Hematopoietic multipotent progenitor cell treated with erythropoietin and hydrocortisone succinate and interleukin-3 and kit ligand, for 8 days (in vitro differentiated cells): ENCODE measurements around the gene TMEM79.
A peak's percentile ranks its signal among the peaks of the same experiment; 100 is the strongest.

Experiments
- DNase-seq: peaks from one replicate; pipeline ENCODE4 v3.0.0-alpha.2; 2015

The TMEM79 gene

GRCh38 chr1:156263288-156263655, 20.9 kb upstream of the TMEM79 start:
- DNase-seq: no peak

GRCh38 chr1:156266051-156266450, 18.1 kb upstream of the TMEM79 start:
- DNase-seq: no peak

GRCh38 chr1:156268336-156268735, 15.8 kb upstream of the TMEM79 start:
- no peak for DNase-seq

GRCh38 chr1:156270314-156270713, 13.8 kb upstream of the TMEM79 start:
- DNase-seq: no peak

GRCh38 chr1:156276532-156276931, 7.6 kb upstream of the TMEM79 start:
- no peak for DNase-seq

- no peak for DNase-seq
Measured at GRCh38 chr1:156276966-156277381, 7.2 kb upstream of the TMEM79 start.

- no peak for DNase-seq
Measured at GRCh38 chr1:156279837-156280236, 4.3 kb upstream of the TMEM79 start.

- DNase-seq: peak; percentile 86
Measured at GRCh38 chr1:156281281-156281680, 2.8 kb upstream of the TMEM79 start.

- peak; percentile 65 for DNase-seq
Measured at GRCh38 chr1:156281693-156282478, 2.2 kb upstream of the TMEM79 start.

- DNase-seq: peak; percentile 98
Measured at GRCh38 chr1:156282479-156283222, 1.5 kb upstream of the TMEM79 start, which contains the start of gene SMG5. Gene SMG5, minus strand, starts transcription at chr1:156282825. Its CDS starts 145 bp downstream, at chr1:156282680.

GRCh38 chr1:156283521-156283920, 604 bp upstream of the TMEM79 start:
- DNase-seq: no peak

GRCh38 chr1:156284757-156285156, 632 bp downstream of the TMEM79 start:
- DNase-seq: no peak

- no peak for DNase-seq
Measured at GRCh38 chr1:156285437-156285836, 1.3 kb downstream of the TMEM79 start.

- DNase-seq: no peak
Measured at GRCh38 chr1:156286061-156286460, 1.9 kb downstream of the TMEM79 start.

- DNase-seq: no peak
Measured at GRCh38 chr1:156289857-156290256, 5.7 kb downstream of the TMEM79 start.

GRCh38 chr1:156291226-156292061, 7.3 kb downstream of the TMEM79 start:
- DNase-seq: peak; percentile 81

GRCh38 chr1:156293098-156293434, 8.9 kb downstream of the TMEM79 start:
- DNase-seq: no peak

GRCh38 chr1:156293895-156294294, 9.8 kb downstream of the TMEM79 start:
- DNase-seq: no peak

GRCh38 chr1:156295391-156295947, 11.3 kb downstream of the TMEM79 start, which contains the start of gene GLMP:
Gene GLMP, minus strand, starts transcription at chr1:156295679. Its CDS starts 34 bp downstream, at chr1:156295645.
- DNase-seq: peak; percentile 79

GRCh38 chr1:156298852-156299357, 14.8 kb downstream of the TMEM79 start, which contains the start of gene VHLL:
Gene VHLL, minus strand, starts transcription at chr1:156299307. Its CDS starts 118 bp downstream, at chr1:156299189.
- DNase-seq: no peak

- DNase-seq: no peak
Measured at GRCh38 chr1:156303241-156303640, 19.1 kb downstream of the TMEM79 start.

- no peak for DNase-seq
Measured at GRCh38 chr1:156305215-156305614, 21.1 kb downstream of the TMEM79 start.

GRCh38 chr1:156308078-156308477, 24.0 kb downstream of the TMEM79 start:
- DNase-seq: no peak
